Measurements from ENCODE around the gene ARMC3. TPM values are rescaled to one million over a fixed set of nuclear protein-coding genes. Genes with fewer than 3 reads are reported as not detected.

The ARMC3 gene
- total RNA-seq, 1 experiment from 2014 or later = 0.09 TPM

DNA sequence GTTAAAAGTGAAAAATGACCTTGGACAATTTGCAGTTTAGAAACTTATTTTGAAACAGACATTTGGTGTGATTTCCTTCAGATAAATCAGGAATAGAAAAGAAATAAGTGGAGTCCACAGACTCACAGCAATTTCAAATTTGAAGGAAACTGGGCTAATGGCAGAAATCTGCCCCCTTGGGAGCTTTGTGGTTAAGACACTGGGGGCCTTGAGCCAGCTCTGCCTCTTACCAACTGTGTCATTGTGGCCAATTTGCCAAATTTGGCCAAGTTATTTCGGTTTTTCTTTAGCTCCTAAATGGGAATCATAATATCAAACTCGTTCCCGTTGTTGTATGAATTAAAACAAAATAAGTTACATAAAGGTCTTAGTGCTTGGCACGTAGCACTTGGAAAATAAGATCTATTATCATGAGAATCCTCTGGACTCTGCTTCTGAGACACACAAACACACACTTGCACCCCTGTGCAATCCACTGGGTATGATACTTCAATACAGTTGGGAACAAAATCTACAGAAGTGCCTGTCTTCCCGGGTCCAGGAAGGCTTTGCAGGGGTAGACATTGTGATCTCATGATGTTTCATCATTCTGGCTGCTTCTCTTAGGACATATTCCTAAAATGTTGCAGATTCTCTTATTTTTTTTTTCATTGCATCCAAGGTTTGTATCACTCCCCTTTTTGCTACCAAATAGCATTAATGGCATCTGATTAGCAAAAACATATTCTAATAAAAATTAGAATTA, 4.9 kb downstream of the ARMC3 start:
- H3K9me3 Mint-ChIP-seq = no peaks in the 10 kb centered on the region

More for the DNA sequence above, 4.9 kb downstream of the ARMC3 start:
- Histone ChIP-seq H3K18ac (ENCODE audit: insufficient read length, low read depth, low read length) (no peak overlapping the region), H2AK5ac (ENCODE audit: insufficient read length, low read length) (no peak overlapping the region), H3K4me1 (ENCODE audit: insufficient read depth, low read length) (no peaks in the 10 kb centered on the region), H4K91ac (ENCODE audit: insufficient read length, low read depth, low read length) (no peak overlapping the region), H3K4me2 (ENCODE audit: insufficient read depth, insufficient read length, low read length) (no peak overlapping the region), H2BK120ac (ENCODE audit: low read depth, low read length, poor library complexity, severe bottlenecking) (no peak overlapping the region), H2BK12ac (ENCODE audit: insufficient read length, low read depth, low read length) (no peak overlapping the region), H2AFZ (ENCODE audit: low read length) (no peak overlapping the region), H3K23ac (ENCODE audit: insufficient read length, low read depth, low read length) (no peak overlapping the region), H2BK20ac (ENCODE audit: low read depth, low read length, poor library complexity, severe bottlenecking) (no peak overlapping the region), H3K4ac (ENCODE audit: low read depth, low read length) (no peak overlapping the region), H4K5ac (ENCODE audit: insufficient read length, low read depth, low read length) (no peak overlapping the region), H3K23me2 (ENCODE audit: insufficient read length, low read depth, low read length, poor library complexity, severe bottlenecking) (no peaks in the 10 kb centered on the region), H3K56ac (ENCODE audit: insufficient read length, low read depth, low read length) (no peak overlapping the region), H2BK5ac (ENCODE audit: insufficient read length, low read length) (no peak overlapping the region), H3K9ac (ENCODE audit: extremely low read depth, insufficient read length, low read length) (no peak overlapping the region), H3K9me3 (ENCODE audit: control insufficient read depth, low read depth, low read length) (no peaks in the 10 kb centered on the region), H3K27me3 (ENCODE audit: insufficient read depth, low read length) (no peaks in the 10 kb centered on the region), H4K8ac (replicated peaks; ENCODE audit: insufficient read length, low read depth, low read length) (no peak overlapping the region), H3K79me2 (ENCODE audit: insufficient read depth, low read length) (no peaks in the 10 kb centered on the region), H3K79me1 (ENCODE audit: insufficient read depth, low read depth, low read length, poor library complexity, severe bottlenecking) (no peaks in the 10 kb centered on the region), H2BK15ac (ENCODE audit: low read depth, low read length) (no peak overlapping the region), H3K14ac (ENCODE audit: insufficient read depth, low read length) (no peak overlapping the region), H4K20me1 (ENCODE audit: control insufficient read depth, insufficient read depth, insufficient read length) (no peaks in the 10 kb centered on the region), H3K27ac (ENCODE audit: insufficient read length, low read depth, low read length) (no peak overlapping the region), H3T11ph (ENCODE audit: low read length) (no peak overlapping the region)
- Mint-ChIP-seq H3K36me3 (ENCODE audit: insufficient read depth in 1 of 3, low read depth in 3 of 3) (no peaks in the 10 kb centered on the region), H3K27ac (no peak overlapping the region), H3K4me3 (no peak overlapping the region), H3K4me1 (0 out of 4 replicates have a peak, but pooled peaks cover 0 to 3% of the 10 kb centered on the region in 2 experiments), H3K27me3 (ENCODE audit: low read depth) (peaks cover 25% of the 10 kb centered on the region)
- TF ChIP-seq, protein P1, sequence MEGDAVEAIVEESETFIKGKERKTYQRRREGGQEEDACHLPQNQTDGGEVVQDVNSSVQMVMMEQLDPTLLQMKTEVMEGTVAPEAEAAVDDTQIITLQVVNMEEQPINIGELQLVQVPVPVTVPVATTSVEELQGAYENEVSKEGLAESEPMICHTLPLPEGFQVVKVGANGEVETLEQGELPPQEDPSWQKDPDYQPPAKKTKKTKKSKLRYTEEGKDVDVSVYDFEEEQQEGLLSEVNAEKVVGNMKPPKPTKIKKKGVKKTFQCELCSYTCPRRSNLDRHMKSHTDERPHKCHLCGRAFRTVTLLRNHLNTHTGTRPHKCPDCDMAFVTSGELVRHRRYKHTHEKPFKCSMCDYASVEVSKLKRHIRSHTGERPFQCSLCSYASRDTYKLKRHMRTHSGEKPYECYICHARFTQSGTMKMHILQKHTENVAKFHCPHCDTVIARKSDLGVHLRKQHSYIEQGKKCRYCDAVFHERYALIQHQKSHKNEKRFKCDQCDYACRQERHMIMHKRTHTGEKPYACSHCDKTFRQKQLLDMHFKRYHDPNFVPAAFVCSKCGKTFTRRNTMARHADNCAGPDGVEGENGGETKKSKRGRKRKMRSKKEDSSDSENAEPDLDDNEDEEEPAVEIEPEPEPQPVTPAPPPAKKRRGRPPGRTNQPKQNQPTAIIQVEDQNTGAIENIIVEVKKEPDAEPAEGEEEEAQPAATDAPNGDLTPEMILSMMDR (conservative IDR thresholded peaks at IDR 0.05) = no peak
- DNase-seq = no peak
- no CpG with 5 or more reads among the region's 5 CpGs for WGBS (ENCODE audit: extremely low coverage, insufficient read length, low lambda C conversion rate)

All from H9 (cell line).